GM19023 (cell line): ENCODE results near the gene LMTK3.
"Not testable (repeated sequence)": the region's sequence is repeated elsewhere in the genome, so short reads cannot be mapped to it uniquely, and the experiment has no call there.

Experiments used
- ATAC-seq: cut with Tn5 transposase; IDR thresholded peaks from one replicate; pipeline ENCODE4 v1.9.1; 2021; ENCODE audit warnings: mild to moderate bottlenecking, moderate library complexity; ENCODE audit not compliant: unreplicated experiment

The LMTK3 gene

GRCh38 chr19:48539503-48540096, 28.0 kb upstream of the LMTK3 start:
- ATAC-seq = no peak

- not testable (repeated sequence) for ATAC-seq
These were observed 26.4 kb upstream of the LMTK3 start for GRCh38 chr19:48538057-48538456.

DNA sequence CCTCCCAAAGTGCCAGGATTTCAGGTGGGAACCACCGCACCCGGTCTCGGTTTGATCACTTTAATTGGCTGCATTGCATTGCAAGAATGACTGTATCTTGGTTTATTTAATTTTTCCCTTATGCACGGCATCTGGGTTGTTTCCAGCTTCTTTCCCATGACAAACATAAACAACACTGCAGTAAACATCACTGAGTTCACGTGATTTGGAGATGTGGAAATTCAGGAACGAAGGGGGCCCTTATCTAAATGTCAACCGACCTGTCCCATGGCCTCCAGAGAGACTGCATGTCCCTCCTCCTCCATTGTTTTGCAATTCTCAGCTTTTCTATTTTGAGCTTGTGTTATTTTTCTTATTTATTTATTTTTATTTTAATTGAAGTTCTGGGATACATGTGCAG, 25.9 kb upstream of the LMTK3 start:
- no peak for ATAC-seq

- ATAC-seq = no peak
These were observed 22.1 kb upstream of the LMTK3 start for GRCh38 chr19:48533770-48534169.

DNA sequence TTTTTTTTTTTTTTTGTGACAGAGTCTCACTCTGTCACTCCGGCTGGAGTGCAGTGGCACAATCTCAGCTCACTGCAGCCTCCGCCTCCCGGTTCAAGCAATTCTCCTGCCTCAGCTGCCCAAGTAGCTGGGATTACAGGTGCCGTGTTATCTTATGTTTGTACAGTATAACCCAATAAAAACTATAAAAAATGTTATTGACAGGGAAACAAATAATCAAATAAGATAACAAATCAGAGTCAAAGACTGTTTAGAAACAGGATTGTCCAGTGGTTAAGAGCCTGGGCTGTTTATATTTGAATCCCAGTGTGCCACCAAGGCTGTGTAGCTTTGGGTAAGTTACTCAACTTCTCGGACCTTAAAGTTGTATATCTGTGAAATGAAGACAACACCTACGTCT, 19.1 kb upstream of the LMTK3 start:
- ATAC-seq = no peak

GRCh38 chr19:48530066-48530720, 18.6 kb upstream of the LMTK3 start:
- ATAC-seq = no peak

GRCh38 chr19:48529156-48529555, 17.5 kb upstream of the LMTK3 start:
- no peak for ATAC-seq

DNA sequence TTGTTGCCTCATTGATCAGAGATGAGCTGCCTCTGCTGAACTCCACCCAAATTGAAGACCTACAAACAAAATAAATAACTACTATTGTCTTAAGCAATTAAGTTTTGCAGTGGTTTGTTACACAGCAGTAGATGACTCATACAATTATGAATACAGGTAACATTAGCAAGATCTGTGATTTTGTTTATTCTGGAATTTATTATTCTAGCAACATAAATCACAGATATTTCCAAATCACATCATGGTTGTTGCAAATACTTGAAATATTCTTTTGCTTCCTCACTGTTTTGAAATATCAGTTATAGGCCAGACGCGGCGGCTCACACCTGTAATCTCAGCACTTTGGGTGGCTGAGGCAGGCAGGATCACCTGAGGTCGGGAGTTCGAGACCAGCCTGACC, 13.1 kb upstream of the LMTK3 start:
- no peak for ATAC-seq

GRCh38 chr19:48524221-48524620, 12.6 kb upstream of the LMTK3 start:
- ATAC-seq = no peak

DNA sequence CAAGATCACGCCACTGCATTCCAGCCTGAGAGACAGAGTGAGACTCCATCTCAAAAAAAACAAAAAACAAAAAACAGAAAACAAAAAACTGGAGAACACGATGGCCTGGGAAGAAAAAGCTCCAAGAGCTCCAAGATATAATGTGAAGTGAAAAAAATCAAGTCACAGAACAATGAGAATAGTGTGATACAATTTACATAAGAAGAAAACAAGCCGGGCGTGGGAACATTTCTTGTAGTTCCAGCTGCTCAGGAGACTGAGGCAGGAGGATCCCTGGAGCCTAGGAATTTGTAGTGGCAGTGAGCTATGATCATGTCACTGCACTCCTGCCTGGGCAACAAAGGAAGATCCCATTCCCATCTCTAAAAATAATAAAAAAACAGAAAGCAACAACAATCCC, 8.5 kb upstream of the LMTK3 start:
- ATAC-seq = no peak

GRCh38 chr19:48519426-48519825, 7.8 kb upstream of the LMTK3 start:
- ATAC-seq = not testable (repeated sequence)

GRCh38 chr19:48518207-48518606, 6.6 kb upstream of the LMTK3 start:
- no peak for ATAC-seq

- ATAC-seq = no peak
These were observed 4.9 kb upstream of the LMTK3 start for GRCh38 chr19:48516536-48516935.

- no peak for ATAC-seq
These were observed 2.5 kb upstream of the LMTK3 start for GRCh38 chr19:48514123-48514458.

GRCh38 chr19:48513289-48514122, 1.9 kb upstream of the LMTK3 start:
- no peak for ATAC-seq

- no peak for ATAC-seq
These were observed 1.1 kb upstream of the LMTK3 start for GRCh38 chr19:48512504-48513288.

GRCh38 chr19:48511321-48511731, 309 bp downstream of the LMTK3 start:
- no peak for ATAC-seq

- no peak for ATAC-seq
These were observed 990 bp downstream of the LMTK3 start for GRCh38 chr19:48510421-48511268.

- no peak for ATAC-seq
These were observed 2.0 kb downstream of the LMTK3 start for GRCh38 chr19:48509467-48510194.
